ENCODE results near the gene RFX2.

- TF ChIP-seq CTCF (IDR thresholded peaks at IDR 0.05; ENCODE audit: poor library complexity) (no peak), EZH2phosphoT487 (IDR thresholded peaks at IDR 0.05; ENCODE audit: low read depth, severe bottlenecking, unreplicated experiment) (no peak), EZH2 (IDR thresholded peaks at IDR 0.05; ENCODE audit: borderline replicate concordance) (no peak)
Observed at GRCh38 chr19:6064336-6065073, 45.8 kb downstream of the RFX2 start.
